RWPE1 (cell line): ENCODE data around the gene PLVAP.
A peak's percentile ranks its signal among the peaks of the same experiment; 100 is the strongest.

Source experiments
- CTCF ChIA-PET: fragments of 350-600 bp; sonication (Branson Sonifier 250); formaldehyde crosslinking; extraction: SDS; loops from one replicate; lab custom pipeline; 2021; lab: Yijun Ruan, JAX
- POLR2A ChIA-PET: fragments of 400-600 bp; formaldehyde crosslinking; extraction: SDS; loops from one replicate; lab custom pipeline; 2020; ENCODE audit warnings: antibody characterized with exemption; ENCODE audit not compliant: low non-redundant PET; lab: Yijun Ruan, JAX
- DNase-seq: peaks from one replicate; pipeline ENCODE4 v3.0.0; 2012; ENCODE audit warnings: low spot score
- H3K27ac ChIP-seq: fragments of 450-650 bp; 2 replicates; pipeline ENCODE4 v1.5.1; 2017
- CTCF ChIP-seq: fragments of 450-650 bp; conservative IDR thresholded peaks from 2 replicates; pipeline ENCODE4 v1.5.1; 2017; ENCODE audit warnings: low read depth, mild to moderate bottlenecking

PLVAP gene

GRCh38 chr19:17359905-17360800 lies 17.0 kb downstream of the PLVAP start:
- no peak overlapping the region for H3K27ac ChIP-seq
- DNase-seq = no peak
- ChIA-PET POLR2A (no interaction called here), CTCF (interaction anchor here (0.6 to 1.3 kb wide), 2 partner anchors 215 to 496 kb away, joined by 3 to 4 read pairs; no protein-coding TSS in a partner anchor)
- TF ChIP-seq CTCF = no peak

- H3K27ac ChIP-seq = peak overlapping the region; percentile 42
- POLR2A ChIA-PET = no interaction called here
- no peak for TF ChIP-seq CTCF
- CTCF ChIA-PET = interaction anchor here (0.7 kb wide), 2 partner anchors 32 to 289 kb away, joined by 3 to 4 read pairs; no protein-coding TSS in a partner anchor
- DNase-seq = no peak
These were observed 18.7 kb downstream of the PLVAP start for GRCh38 chr19:17358395-17358794.

- ChIA-PET POLR2A (no interaction called here), CTCF (interaction anchor here (0.7 kb wide), 2 partner anchors 33 to 289 kb away, joined by 3 to 4 read pairs; no protein-coding TSS in a partner anchor)
- DNase-seq = no peak
- TF ChIP-seq CTCF = no peak
- H3K27ac ChIP-seq = no peak overlapping the region
These were observed 19.4 kb downstream of the PLVAP start for GRCh38 chr19:17357724-17358123.

GRCh38 chr19:17357078-17357666 lies 20.0 kb downstream of the PLVAP start:
- ChIA-PET POLR2A (no interaction called here), CTCF (no interaction called here)
- no peak for DNase-seq
- H3K27ac ChIP-seq = no peak overlapping the region
- no peak for TF ChIP-seq CTCF

- POLR2A ChIA-PET = no interaction called here
- TF ChIP-seq CTCF = no peak
- CTCF ChIA-PET = interaction anchor here (0.6 kb wide), 1 partner anchor 12 kb away, joined by 4 read pairs; no protein-coding TSS in a partner anchor
- H3K27ac ChIP-seq = no peak overlapping the region
- DNase-seq = no peak
These were observed 23.8 kb downstream of the PLVAP start for GRCh38 chr19:17353386-17353785.

- ChIA-PET CTCF (no interaction called here), POLR2A (no interaction called here)
- DNase-seq = no peak
- TF ChIP-seq CTCF = no peak
- no peak overlapping the region for H3K27ac ChIP-seq
These were observed 24.4 kb downstream of the PLVAP start for GRCh38 chr19:17352608-17353280.
